HepG2 (cell line): ENCODE data around the gene FAM131C.

Source experiments
- MAFG ChIP-seq: sonication (generic); formaldehyde crosslinking; IDR thresholded peaks from 2 replicates; pipeline ENCODE4 v1.5.1; 2020; ENCODE audit warnings: mild to moderate bottlenecking, missing genetic modification reagents
- PHF20 ChIP-seq: sonication (generic); formaldehyde crosslinking; IDR thresholded peaks from 2 replicates; pipeline ENCODE4 v1.5.0; 2020; ENCODE audit warnings: mild to moderate bottlenecking, missing genetic modification reagents
- SMC3 ChIP-seq: IDR thresholded peaks from 2 replicates; pipeline ENCODE4 v1.6.1; 2011; ENCODE audit warnings: low read length, improper control_type of control experiment
- SMYD3 ChIP-seq: sonication (generic); formaldehyde crosslinking; IDR thresholded peaks from 2 replicates; pipeline ENCODE4 v1.8.1; 2023; ENCODE audit warnings: mild to moderate bottlenecking, missing genetic modification reagents
- TOPORS ChIP-seq: sonication (generic); formaldehyde crosslinking; IDR thresholded peaks from 2 replicates; pipeline ENCODE4 v1.8.0; 2023; ENCODE audit warnings: mild to moderate bottlenecking, missing genetic modification reagents
- ZNF468 ChIP-seq: sonication (generic); formaldehyde crosslinking; IDR thresholded peaks from 2 replicates; pipeline ENCODE4 v1.8.0; 2022; ENCODE audit warnings: mild to moderate bottlenecking, moderate library complexity, missing genetic modification reagents
- TF ChIP-seq, protein P1 (sequence below), 2 experiments: IDR thresholded peaks; 2 replicates each; pipeline ENCODE4 v1.6.1; 2011 to 2012; ENCODE audit warnings: low read length in 2 of 2, borderline replicate concordance in 1 of 2, low read depth in 1 of 2, mild to moderate bottlenecking in 1 of 2, moderate library complexity in 1 of 2

DNA sequence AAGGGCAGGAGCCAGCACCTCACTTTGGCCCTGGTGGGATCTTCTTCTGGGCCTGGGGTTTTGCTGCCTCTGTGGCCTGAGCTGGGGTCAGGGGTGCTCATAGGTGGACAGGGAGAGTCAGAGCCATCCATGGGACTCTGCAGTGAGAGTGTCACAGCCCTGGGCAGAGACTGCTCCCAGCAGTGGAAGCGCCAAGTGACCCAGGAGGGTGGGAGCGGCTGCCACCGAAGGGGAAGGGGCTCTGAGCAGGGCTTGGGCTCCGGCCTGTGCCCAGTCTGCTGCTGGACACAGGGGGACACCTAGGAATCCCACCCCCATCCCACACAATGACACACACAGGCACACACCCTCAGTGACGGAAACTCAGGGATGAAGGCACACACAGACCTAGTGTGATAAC, 29.5 kb downstream of the FAM131C start:
- TF ChIP-seq ZNF468 (CRISPR knock-in tag) (no peak), TOPORS (CRISPR knock-in tag) (no peak), MAFG (no peak), PHF20 (CRISPR knock-in tag) (no peak), SMC3 (no peak), SMYD3 (CRISPR knock-in tag) (no peak)
- TF ChIP-seq, protein P1, sequence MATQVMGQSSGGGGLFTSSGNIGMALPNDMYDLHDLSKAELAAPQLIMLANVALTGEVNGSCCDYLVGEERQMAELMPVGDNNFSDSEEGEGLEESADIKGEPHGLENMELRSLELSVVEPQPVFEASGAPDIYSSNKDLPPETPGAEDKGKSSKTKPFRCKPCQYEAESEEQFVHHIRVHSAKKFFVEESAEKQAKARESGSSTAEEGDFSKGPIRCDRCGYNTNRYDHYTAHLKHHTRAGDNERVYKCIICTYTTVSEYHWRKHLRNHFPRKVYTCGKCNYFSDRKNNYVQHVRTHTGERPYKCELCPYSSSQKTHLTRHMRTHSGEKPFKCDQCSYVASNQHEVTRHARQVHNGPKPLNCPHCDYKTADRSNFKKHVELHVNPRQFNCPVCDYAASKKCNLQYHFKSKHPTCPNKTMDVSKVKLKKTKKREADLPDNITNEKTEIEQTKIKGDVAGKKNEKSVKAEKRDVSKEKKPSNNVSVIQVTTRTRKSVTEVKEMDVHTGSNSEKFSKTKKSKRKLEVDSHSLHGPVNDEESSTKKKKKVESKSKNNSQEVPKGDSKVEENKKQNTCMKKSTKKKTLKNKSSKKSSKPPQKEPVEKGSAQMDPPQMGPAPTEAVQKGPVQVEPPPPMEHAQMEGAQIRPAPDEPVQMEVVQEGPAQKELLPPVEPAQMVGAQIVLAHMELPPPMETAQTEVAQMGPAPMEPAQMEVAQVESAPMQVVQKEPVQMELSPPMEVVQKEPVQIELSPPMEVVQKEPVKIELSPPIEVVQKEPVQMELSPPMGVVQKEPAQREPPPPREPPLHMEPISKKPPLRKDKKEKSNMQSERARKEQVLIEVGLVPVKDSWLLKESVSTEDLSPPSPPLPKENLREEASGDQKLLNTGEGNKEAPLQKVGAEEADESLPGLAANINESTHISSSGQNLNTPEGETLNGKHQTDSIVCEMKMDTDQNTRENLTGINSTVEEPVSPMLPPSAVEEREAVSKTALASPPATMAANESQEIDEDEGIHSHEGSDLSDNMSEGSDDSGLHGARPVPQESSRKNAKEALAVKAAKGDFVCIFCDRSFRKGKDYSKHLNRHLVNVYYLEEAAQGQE (IDR thresholded peaks at IDR 0.05; ENCODE audit: borderline replicate concordance in 1 of 2, low read depth in 1 of 2, low read length in 2 of 2) = no peak
